ENCODE results near the gene RAD51B.
"Not testable (repeated sequence)": the region's sequence is repeated elsewhere in the genome, so short reads cannot be mapped to it uniquely, and the experiment has no call there.

The RAD51B gene

GRCh38 chr14:68241862-68242487, 422.4 kb downstream of the RAD51B start:
- DNase-seq, result no peak

DNA sequence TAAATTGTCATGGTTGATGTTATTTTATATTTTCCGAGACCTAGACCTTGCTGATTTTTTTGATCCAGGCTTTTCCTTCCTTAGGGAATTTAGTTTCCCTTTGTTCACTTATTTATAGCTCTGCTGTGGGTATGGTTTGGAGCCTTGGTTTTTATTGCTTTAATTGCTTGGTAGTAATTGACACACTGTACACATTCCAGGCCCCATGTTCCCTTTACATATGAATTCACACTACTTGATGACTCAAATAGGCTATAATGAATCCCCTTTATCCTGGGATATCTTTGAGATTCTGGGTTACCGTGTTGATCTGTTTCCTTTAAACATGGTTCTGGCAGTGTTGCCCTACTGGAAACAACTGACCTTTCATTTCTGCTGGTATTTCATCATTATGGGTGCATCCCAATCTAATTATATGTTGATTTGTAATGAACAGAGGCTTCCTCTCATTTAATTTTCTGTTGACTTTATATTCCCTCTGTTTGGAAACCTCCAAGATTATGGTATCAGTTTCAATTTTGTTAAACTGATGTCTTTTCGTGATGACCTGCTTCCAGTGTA, 424.0 kb downstream of the RAD51B start:
- no peak for DNase-seq

DNA sequence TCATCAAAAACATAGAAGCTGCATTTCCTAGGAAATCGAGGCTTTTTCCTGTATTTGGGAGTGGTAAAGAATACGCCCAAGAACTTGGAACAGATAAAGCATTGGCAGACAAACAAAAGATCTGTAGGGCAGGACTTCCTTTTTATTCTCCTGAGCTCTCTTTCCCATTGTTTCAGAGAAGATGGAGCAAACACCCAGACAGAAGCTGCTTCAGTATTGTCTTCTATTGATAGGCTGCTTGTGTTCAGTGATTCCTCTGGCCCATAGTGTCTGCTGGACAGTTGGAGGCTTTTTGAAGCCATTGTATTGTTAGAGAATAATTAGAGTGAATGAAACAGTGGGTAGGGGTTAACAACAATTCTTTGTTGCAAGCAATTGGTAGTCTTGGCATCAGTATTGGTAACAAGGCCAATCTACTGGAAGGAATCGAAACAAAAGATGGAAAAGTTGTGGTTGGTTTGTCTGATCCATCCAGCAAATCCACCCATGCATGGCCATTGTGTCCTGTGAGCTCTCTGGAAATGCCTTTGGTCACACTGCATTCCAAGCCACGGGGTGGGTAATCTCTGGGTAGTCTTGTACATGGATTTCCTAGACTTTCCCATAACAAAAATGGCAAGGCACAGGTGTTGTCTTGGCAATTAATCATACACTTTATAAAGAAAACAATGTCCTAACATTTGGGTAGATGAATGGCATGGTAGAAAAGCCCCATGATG, 424.8 kb downstream of the RAD51B start:
- DNase-seq, result no peak

DNA sequence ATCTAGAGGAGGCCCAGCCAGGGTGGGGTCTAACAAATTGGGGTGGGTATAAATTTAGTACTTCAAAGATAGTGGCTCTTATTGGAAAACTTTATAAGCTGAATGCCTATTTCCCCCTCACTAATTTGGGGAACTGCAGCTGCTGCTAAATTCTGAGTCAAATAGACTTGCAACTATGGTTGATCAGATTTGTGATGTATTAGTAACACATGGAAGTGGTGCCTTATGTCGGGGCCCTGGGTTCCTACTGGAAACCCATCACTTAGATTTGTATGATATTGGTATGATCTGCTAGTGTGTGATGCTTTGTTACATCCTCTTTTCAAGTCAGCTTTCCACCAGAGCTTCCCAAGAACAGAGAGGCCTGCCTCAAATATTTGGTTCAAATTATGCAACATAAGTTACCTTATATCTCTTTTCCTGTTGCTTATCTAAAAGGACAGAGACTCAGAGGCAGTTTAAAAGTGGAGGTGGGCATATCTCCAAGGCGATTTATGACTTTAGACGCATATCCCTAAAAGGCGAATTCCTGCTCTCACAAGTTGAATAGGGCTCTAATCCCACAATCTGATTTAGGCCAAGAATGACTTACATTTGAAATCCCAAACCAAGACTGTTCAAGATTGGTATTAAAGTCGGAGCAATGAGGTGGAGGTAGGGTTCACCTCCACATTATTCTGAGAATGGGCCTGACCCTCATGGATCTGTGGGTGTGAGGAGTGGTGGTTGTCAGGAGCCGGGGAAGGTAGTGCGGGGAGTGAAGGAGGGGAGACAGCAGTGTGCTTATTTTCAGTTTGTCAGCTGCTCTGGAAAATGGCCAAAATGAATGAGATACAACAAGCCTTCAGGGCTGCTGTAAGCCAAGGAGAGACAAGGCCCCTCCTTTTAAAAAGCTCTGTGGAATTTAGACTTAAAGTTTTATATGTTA, 425.8 kb downstream of the RAD51B start:
- DNase-seq, result no peak

- DNase-seq, result no peak
These were observed 426.7 kb downstream of the RAD51B start for GRCh38 chr14:68246074-68246785.

- no peak for DNase-seq
These were observed 427.2 kb downstream of the RAD51B start for GRCh38 chr14:68246786-68247105.

DNA sequence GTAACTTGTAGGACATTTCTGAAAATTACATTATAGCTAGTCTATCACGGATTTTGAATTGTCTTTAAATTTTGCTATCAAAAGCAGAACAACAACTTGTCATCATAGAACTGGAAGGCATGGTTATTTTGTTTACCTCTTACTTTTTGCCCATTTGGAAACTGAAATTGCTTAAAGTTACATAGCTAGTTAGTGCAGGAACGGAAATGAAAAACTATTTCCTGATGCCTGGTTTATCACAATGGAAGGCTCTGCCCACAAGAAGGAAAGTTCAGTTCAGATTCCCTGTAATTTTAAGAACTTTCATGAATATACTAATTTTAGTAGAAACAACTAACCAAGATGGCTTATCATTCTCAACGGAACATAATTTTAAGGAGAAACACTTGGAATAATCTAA, 427.7 kb downstream of the RAD51B start:
- DNase-seq, result no peak

GRCh38 chr14:68247676-68248268, 428.2 kb downstream of the RAD51B start:
- no peak for DNase-seq

GRCh38 chr14:68248481-68249255, 429.1 kb downstream of the RAD51B start:
- DNase-seq, result peak; percentile 65

GRCh38 chr14:68249661-68250451, 430.3 kb downstream of the RAD51B start:
- no peak for DNase-seq

- DNase-seq, result peak; percentile 25
These were observed 431.6 kb downstream of the RAD51B start for GRCh38 chr14:68250927-68251768.

DNA sequence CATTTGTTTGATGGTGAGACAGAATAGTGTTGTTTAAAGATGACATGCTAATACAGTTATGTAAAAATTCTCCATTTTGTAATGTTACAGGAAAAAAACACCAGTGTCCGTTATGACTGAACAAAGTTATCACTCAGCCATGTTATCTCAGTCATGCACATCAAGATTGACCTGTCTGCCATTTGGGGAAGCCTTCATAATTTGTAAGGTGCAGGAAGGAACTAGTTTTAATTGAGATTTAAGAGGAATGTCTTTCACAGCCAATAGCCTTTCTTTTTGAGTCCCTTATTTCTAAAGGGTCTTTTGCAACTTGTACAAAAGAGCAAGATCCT, 432.2 kb downstream of the RAD51B start:
- no peak for DNase-seq

DNA sequence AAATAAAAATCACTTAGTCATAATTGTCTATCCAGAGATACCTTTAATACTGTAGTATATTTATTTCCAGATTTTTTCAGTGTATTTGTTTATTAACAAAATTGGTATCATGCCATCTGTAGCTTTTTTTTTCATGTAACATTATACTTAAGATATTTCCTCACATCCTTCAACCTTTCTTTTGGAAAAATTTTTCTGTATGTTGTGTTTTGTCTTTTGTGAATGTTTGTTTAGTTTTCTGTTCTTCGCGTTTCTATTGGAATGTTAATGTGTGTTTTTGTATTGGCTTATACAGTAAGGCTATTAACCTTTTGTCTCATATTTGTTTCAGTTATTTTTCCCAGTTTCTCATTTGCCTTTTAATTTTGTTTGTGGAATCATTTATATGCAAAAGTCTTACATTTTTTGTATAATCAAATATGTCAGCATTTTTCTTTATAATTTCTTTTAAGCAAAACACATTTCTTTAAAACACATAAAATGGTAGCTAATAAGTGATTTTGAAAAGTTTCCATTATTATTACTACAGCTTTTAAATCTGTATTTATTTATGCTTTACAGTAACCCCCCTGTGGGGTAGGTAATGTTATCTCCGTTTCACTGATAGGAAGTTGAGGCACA, 433.7 kb downstream of the RAD51B start:
- no peak for DNase-seq

DNA sequence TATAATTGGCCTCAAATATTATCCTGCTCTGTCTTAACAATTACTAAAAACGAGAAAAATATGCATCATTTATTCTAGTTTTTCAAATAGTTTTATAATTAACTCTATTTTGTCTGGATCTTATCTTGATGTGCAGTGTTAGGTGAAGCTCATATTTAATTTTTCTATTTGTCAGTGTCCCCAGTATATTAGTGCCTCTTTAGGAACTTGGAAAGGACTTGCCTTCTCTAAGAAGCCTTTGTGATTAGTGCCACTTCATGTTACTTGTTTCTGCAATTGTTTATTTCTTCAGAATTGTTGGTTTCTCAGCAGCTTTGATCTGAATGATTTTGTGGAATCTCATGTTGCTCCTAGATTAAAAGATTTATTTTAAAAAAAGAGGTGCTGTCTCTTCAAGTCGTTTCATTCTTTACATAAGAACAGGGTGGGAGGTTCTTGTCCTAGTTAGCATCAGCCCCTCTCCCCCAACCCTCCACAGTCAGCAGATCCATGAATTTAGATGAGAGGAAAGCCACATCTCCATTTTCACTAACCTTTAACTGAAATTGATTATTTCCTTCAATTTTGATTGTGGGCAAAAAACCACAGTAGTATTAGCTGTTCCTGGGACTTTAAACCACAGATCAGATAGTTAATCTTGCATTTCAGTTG, 434.4 kb downstream of the RAD51B start:
- no peak for DNase-seq

DNA sequence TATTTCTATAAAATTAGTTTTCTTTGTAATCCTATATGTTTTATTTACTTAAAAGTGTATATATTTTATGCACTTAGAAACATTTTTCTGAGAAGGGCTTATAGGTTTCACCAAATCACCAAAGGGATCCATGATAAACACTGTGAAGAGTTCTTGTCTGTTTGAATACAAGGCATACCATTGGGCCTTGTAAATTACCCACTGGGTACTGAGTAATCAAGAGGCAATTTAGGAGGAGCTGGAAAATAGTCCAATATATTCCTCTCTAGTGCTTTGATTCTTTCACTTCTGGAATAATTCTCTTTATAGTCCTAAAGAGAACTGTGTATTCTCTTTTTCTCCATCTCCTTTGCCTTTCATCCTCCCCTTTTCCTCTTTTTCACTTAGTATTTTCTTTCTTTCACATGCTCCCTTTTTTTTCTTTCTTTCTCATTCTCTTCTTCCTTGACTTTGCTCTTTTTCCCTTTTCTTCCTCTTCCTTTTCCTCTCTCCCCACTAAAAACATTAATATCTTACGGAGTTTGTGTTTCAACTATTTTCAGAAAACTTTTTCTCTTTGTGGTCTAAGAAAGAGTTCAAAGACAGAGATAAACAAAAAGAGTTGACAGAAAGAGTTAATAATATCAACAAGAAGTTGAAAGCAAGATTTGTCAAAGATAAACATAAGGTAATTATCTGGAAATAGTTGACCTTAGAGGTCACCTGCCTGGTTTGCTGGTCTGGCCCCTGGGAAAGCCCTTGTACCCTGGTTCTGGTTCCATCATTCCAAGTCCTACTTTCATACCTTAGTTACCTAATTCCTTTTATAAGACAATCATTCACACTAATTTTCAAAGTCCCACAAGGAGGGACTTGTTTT, 435.3 kb downstream of the RAD51B start:
- no peak for DNase-seq

DNA sequence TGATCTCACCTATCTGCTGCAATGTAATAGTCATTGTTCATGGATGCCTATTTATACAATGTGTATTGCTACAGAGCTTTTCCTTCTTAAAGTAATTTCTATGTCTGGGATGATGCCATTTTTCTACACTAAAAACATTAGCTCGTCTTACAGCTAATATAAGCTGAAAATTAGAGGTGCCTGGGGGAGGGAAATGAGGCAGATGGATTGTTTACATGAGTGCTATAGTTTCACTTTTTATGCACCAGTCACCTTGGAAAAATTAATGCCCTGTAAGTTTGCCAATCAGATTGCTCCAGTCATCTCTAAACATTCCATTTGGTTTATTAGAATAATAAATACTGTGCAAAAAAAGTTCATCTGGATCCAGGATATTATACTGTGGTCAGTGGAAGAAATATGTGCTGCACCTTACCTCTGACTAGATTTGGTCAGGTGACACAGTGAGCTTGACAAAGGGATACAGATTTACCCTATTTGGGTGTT, 436.2 kb downstream of the RAD51B start:
- DNase-seq, result no peak

GRCh38 chr14:68257969-68258368, 438.4 kb downstream of the RAD51B start:
- DNase-seq, result no peak

DNA sequence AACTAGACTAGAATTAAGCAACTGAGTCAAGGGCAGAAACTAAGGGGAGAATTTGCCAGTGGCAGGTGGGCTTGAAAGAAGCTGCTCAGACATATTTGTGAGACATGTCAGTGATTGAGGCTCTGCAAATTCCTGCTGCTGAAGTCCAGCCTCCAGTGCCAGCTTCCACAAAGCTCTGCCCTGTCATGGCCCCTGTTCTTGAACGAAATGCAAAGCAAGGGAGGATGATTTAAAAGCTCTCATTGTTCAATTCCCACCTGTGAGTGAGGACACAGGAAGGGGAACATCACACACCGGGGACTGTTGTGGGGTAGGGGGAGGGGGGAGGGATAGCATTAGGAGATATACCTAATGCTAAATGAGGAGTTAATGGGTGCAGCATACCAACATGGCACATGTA, 439.4 kb downstream of the RAD51B start:
- DNase-seq, result not testable (repeated sequence)

Measured in CD4-positive, alpha-beta T cell treated with Interleukin-21 for 1 hour (primary cell).